ENCODE measurements around the gene KLHDC4.

GRCh38 chr16:87757841-87758426 lies 7.9 kb downstream of the KLHDC4 start:
- TF ChIP-seq, protein P1, sequence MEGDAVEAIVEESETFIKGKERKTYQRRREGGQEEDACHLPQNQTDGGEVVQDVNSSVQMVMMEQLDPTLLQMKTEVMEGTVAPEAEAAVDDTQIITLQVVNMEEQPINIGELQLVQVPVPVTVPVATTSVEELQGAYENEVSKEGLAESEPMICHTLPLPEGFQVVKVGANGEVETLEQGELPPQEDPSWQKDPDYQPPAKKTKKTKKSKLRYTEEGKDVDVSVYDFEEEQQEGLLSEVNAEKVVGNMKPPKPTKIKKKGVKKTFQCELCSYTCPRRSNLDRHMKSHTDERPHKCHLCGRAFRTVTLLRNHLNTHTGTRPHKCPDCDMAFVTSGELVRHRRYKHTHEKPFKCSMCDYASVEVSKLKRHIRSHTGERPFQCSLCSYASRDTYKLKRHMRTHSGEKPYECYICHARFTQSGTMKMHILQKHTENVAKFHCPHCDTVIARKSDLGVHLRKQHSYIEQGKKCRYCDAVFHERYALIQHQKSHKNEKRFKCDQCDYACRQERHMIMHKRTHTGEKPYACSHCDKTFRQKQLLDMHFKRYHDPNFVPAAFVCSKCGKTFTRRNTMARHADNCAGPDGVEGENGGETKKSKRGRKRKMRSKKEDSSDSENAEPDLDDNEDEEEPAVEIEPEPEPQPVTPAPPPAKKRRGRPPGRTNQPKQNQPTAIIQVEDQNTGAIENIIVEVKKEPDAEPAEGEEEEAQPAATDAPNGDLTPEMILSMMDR (conservative IDR thresholded peaks at IDR 0.05 in 1 of 2, IDR thresholded peaks at IDR 0.05 in 1 of 2; ENCODE audit: extremely low read depth in 1 of 2, insufficient read depth in 1 of 2, low read depth in 1 of 2, low read length in 2 of 2) = no peak
- no peak for TF ChIP-seq EZH2 (IDR thresholded peaks at IDR 0.05; ENCODE audit: borderline replicate concordance, low read length)

Measured in mammary epithelial cell (primary cell).